Mucosa of gallbladder (tissue), 1 donor: Measurements from ENCODE around the gene AOC1. TPM values are rescaled to one million over a fixed set of nuclear protein-coding genes. Genes with fewer than 3 reads are reported as not detected.
"Not testable (repeated sequence)": the region's sequence is repeated elsewhere in the genome, so short reads cannot be mapped to it uniquely, and the experiment has no call there.

Source experiments
- DNase-seq: peaks from one replicate; pipeline ENCODE4 v3.0.0-alpha.2; 2020; ENCODE audit warnings: low spot score
- total RNA-seq: library from RNA; stranded (reverse); gene quantifications from one replicate; pipeline ENCODE4 v1.2.1, GENCODE V29; 2021
- donor health status: DM: no; HTN: no; CAD: no.

AOC1 gene
- total RNA-seq, 1 donor from 2014 or later: 8.4 TPM

- peak; percentile 41 for DNase-seq
Measured at GRCh38 chr7:150897502-150898474, 45.5 kb downstream of the AOC1 start.

- peak; percentile 87 for DNase-seq
Measured at GRCh38 chr7:150898475-150899011, 46.2 kb downstream of the AOC1 start.

- DNase-seq: no peak
Measured at GRCh38 chr7:150900675-150901074, 48.4 kb downstream of the AOC1 start.

- DNase-seq: peak; percentile 42
Measured at GRCh38 chr7:150901160-150902035, 49.1 kb downstream of the AOC1 start.

- no peak for DNase-seq
Measured at GRCh38 chr7:150902078-150903033, 50.0 kb downstream of the AOC1 start.

- DNase-seq: peak; percentile 47
Measured at GRCh38 chr7:150903606-150904005, 51.3 kb downstream of the AOC1 start.

- no peak for DNase-seq
Measured at GRCh38 chr7:150904011-150904909, 51.9 kb downstream of the AOC1 start.

- no peak for DNase-seq
Measured at GRCh38 chr7:150908173-150908572, 55.9 kb downstream of the AOC1 start.

GRCh38 chr7:150909200-150909995 lies 57.1 kb downstream of the AOC1 start:
- no peak for DNase-seq

- not testable (repeated sequence) for DNase-seq
Measured at GRCh38 chr7:150910305-150910995, 58.1 kb downstream of the AOC1 start.

- no peak for DNase-seq
Measured at GRCh38 chr7:150910996-150911422, 58.7 kb downstream of the AOC1 start.

Other genes with a start within 250 kb of the AOC1 start
- 20.5 TPM for gene GIMAP6, start 220.1 kb upstream of the AOC1 start, total RNA-seq
- 19.1 TPM for gene GIMAP2, start 166.8 kb upstream of the AOC1 start, total RNA-seq
- gene GIMAP1, start 135.9 kb upstream of the AOC1 start, total RNA-seq: 5.1 TPM
- gene GIMAP5, start 115.1 kb upstream of the AOC1 start, total RNA-seq: 9.8 TPM
- 304 TPM for gene TMEM176B, start 52.2 kb upstream of the AOC1 start, total RNA-seq
- gene TMEM176A, start 51.7 kb upstream of the AOC1 start, total RNA-seq: 246 TPM
- gene KCNH2, start 125.8 kb downstream of the AOC1 start, total RNA-seq: 49.4 TPM
- 12.6 TPM for gene NOS3, start 138.5 kb downstream of the AOC1 start, total RNA-seq
- 1.2 TPM for gene ATG9B, start 172.0 kb downstream of the AOC1 start, total RNA-seq
- gene ABCB8, start 175.9 kb downstream of the AOC1 start, total RNA-seq: 43.9 TPM
- 4.4 TPM for gene ASIC3, start 196.0 kb downstream of the AOC1 start, total RNA-seq
- gene CDK5, start 205.4 kb downstream of the AOC1 start, total RNA-seq: 15.9 TPM
- gene SLC4A2, start 207.1 kb downstream of the AOC1 start, total RNA-seq: 193 TPM
- 121 TPM for gene FASTK, start 228.3 kb downstream of the AOC1 start, total RNA-seq
- 69.1 TPM for gene TMUB1, start 231.0 kb downstream of the AOC1 start, total RNA-seq
- 98.4 TPM for gene AGAP3, start 234.0 kb downstream of the AOC1 start, total RNA-seq